ENCODE measurements around the gene TOLLIP.
"Not testable (repeated sequence)": the region's sequence is repeated elsewhere in the genome, so short reads cannot be mapped to it uniquely, and the experiment has no call there.

TOLLIP gene

DNA sequence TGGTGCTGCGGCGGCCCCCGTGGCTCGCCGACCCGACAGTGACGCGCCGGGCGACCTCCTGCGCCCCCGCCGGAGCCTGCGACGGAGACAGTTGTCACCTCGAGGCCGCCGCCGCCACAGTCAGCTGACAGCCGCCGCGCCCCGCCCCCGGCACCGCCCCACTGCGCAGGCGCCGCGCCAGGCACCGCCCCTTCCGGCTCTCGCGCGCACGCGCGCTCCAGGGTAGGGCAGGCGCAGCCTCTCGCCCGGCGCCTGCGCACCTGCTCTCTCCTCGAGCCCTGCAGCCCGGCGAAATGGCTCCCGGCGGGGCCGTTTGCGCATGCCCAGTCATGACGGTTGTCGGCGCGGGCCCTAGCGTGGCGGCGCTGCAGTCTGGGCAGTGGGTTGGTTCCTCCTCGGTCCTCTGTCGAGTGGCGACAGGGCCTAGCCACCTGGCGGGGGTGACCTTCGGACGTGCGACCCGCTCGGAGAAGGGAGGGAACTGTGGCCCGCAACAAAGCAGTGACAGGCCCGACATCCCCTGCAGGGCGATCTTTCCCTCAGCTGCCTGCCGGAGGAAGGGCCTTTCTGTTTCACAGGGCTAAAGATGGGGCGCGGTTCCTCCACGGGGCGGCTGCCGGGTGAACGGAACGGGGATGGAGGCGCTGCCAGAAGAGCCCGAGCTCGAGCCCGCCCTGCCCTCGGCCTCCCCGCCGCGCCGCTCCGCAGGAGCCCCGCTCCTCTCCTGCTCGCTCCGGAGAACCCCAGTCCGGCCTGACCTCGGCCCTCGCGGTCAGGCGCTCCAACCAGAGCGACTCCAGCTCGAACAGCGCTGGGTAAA is at the start of gene TOLLIP:
TSS of gene TOLLIP (minus strand) at position 135 of the 820 bp plus-strand sequence. CDS start at position 1, 134 bp downstream.
- DNase-seq = peak; percentile 97

DNA sequence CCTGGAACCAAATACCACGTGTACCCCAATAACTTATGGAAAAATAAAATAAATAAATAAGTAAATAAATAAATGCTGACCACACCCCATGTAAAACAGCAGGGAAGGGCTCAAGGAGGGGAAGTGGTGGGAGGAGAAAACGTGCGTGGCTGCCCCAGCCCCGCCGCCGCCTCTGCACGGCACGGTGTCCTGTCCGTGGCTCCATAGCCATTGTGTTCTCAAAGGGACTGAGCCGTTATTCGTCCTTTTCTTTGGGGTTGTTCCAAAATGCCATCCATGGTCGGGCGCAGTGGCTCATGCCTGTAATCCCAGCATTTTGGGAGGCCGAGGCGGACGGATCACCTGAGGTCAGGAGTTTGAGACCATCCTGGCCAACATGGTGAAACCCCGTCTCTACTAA is 49.5 kb upstream of the TOLLIP start:
- DNase-seq = not testable (repeated sequence)

DNA sequence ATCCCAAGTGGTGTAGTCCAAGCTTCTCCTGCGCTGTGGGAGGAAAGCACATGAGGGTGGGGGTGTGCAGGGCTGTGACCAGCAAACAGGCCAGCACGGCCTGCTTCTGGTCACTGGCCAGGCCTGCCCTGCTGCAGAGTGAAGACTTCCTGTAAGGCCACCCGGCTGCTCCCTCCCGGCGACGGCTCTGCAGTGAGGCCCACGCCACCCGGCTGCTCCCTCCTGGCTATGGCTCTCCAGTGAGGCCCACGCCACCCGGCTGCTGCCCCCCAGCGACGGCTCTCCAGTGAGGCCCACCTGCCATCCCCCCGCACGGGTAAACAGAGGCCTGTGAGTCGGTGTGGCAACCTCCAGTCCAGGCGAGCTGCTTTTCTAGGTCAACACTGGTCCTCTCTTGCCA is 48.9 kb upstream of the TOLLIP start:
- DNase-seq = no peak

GRCh38 chr11:1356478-1356960 is 47.1 kb upstream of the TOLLIP start:
- no peak for DNase-seq

GRCh38 chr11:1356007-1356435 is 46.6 kb upstream of the TOLLIP start:
- no peak for DNase-seq

GRCh38 chr11:1354125-1354938 is 44.9 kb upstream of the TOLLIP start:
- DNase-seq = no peak

GRCh38 chr11:1353383-1354124 is 44.1 kb upstream of the TOLLIP start:
- no peak for DNase-seq

DNA sequence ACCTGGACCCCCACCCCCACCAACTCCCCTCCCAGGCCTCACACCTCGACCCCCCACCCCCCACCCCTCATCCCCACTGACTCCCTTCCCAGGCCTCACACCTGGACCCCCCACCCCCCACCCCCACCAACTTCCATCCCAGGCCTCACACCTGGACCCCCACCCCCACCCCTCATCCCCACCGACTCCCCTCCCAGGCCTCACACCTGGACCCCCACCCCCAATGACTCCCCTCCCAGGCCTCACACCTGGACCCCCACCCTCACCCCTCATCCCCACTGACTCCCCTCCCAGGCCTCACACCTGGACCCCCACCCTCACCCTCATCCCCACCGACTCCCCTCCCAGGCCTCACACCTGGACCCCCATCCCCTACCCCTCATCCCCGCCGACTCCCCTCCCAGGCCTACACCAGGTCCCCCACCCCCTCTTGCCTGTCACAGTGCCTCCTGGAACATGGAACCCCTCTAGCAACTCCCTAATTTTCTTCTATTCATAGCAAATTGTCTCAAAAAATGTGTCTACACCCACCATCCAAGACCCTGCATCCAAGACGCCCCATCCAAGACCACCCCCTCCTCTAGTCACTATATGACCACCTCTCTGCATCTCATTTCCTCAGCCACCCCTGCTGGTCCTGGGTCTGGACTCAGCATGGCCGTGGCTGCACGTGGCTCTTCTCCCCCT is 43.4 kb upstream of the TOLLIP start:
- no peak for DNase-seq

GRCh38 chr11:1351278-1351937 is 42.0 kb upstream of the TOLLIP start:
- no peak for DNase-seq

DNA sequence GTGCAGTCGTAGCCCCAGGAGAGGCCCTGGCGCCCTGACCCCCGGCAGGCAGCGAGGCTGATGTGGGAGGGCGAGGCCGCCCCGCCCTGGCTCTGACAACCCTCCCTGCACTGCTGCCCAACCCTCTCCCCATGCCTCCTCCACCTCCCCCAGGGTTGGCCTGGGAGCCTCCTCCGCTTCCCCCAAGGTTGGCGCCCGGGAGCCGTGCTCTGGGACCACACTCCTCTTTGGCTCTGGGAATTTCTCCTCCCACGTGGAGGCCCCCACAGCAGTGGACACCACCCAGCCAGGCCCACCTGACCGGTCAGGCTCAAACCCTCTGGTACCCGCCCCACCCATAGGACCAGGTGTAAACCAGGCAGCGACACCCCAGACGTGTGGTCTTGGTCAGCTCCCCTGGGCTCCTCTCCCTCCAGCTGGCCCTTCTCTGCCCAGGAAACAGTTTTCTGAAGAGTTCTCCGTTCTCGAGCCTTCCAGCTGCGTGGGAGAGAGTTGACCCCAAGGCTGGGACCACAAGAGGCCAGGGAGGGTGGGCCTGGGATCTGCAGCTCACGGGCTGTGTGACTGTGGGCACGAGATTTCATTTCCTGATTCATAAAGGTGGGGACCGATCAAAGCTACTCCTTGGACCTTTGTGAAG is 40.8 kb upstream of the TOLLIP start:
- no peak for DNase-seq

- no peak for DNase-seq
Measured at GRCh38 chr11:1349327-1350041, 40.1 kb upstream of the TOLLIP start.

DNA sequence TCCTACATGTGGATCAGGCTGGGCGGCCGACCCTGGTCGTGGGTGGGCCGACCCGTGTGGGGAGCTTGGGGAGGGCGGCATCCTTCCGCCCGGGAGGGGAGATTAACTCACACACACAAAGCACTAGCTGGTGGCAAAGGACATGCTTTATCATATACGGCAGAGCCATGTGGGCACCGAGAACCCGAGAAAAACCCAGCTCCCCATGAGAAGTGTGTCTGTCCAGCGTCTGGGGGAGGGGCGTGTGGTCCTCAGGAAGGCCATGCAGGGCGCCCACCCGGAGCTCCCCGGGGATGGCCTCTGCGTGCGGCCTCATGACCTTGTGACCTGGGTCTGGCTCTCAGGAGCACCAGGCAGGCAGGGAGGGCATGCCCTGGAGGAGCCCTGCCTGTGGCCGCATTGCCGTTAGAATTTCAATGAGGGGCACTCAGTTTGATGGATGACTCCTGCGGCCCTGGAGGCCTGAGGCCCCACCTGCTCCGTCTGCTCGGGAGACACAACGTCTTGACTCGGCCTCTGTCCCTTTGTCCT is 39.4 kb upstream of the TOLLIP start:
- DNase-seq = no peak

GRCh38 chr11:1348146-1348795 is 38.8 kb upstream of the TOLLIP start:
- DNase-seq = no peak

DNA sequence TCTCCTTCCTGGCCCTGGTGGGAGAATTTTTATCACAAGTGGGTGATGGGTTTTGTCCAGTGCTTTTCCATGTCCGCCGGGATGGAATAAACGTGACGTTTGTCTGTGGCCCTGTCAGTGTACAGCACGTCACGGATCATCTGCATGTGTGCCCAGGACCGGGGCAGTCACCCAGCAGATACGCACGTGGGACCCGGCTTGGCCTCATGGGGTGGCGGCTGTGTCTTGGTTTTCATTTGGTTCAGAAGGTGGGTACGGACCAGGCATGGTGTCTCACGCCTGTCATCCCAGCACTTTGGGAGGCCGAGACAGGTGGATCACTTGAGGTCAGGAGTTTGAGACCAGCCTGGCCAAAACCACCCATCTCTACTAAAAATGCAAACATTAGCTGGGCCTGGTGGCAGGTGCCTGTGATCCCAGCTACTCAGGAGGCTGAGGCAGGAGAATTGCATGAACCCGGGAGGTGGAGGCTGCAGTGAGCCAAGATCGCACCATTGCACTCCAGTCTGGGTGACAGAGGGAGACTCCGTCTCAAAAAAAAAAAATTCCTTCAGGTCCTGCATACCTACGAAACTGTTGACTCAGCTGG is 38.1 kb upstream of the TOLLIP start:
- not testable (repeated sequence) for DNase-seq

GRCh38 chr11:1346669-1347390 is 37.4 kb upstream of the TOLLIP start:
- no peak for DNase-seq

DNA sequence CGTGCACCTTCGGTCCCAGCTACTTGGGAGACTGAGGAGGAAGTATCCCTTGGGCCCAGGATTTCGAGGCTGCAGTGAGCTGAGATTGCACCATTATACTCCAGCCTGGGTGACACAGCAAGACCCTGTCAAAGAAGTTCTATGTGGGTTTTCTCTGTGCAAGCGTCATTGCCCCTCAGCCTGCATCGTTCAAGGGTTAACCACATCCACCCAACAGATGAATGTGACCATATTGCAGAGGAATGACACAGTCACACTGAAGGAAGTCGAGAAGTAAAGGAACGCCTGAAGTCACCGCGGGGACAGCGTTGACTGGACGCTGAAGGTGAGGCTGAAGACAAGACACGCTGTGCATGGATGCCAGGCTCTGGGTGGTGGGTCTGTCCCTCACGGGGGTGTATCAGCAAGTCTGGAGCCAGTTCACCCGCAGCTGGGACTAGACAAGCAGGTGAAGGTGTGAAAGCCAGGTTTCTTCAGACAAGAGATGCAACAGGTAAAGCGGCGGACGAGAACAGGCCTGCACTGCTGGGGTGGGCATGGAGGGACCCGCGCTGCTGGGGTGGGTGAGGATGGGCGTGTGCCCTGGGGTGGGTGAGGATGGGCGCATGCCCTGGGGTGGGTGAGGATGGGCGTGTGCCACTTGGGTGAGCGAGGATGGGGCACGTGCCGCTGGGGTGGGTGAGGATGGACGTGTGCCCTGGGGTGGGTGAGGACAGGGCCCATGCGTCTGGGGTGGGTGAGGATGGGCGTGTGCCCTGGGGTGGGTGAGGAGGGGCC is 36.5 kb upstream of the TOLLIP start:
- no peak for DNase-seq

DNA sequence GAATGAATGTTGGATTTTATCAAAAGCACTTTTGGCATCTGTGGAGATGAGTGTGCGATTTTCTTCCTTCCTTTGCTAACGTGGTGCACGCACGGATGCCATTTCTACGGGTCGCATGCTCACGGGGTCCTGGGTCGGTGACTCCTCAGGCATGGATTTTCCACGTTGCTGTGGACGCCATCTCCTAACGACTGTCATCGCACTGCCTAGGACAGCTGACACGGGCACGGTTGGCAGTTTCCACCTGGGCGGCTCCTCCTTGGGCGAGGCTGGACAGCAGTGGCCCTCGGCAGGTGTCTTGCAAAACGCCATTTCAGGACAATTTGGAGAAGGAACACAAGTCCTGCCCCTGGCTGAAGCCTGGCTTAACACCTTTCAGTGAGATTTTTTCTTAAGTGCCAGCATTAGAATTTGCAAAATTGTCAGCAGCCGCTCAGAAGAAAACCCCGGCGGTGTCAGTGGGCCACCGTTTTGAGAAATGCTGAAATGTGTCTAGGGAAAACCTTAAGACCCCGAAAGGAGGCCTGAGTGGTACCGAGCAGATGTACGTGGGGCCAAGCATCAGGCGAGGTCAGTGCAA is 34.7 kb upstream of the TOLLIP start:
- no peak for DNase-seq

Data from activated CD4-positive, alpha-beta T cell treated with anti-CD3 and anti-CD28 coated beads, Interleukin-2, Interleukin-6, amounts not matched to agents 100 ng/mL and 50 ng/mL, durations not matched to agents 16 hours and 8 hours (primary cell).